Measurements from ENCODE around the gene PARL.

PARL gene

GRCh38 chr3:183896184-183896583 is 11.5 kb upstream of the PARL start:
- DNase-seq (ENCODE audit: extremely low spot score) = no peak
- CTCF ChIA-PET = interaction anchor here (1.0 to 1.5 kb wide), 4 partner anchors 9 to 120 kb away, joined by 3 to 9 read pairs (median 6); partner anchors contain the start of gene PARL
- POLR2A ChIA-PET = no interaction called here
- no peak for TF ChIP-seq FOXK2 (IDR thresholded peaks at IDR 0.05)
- TF ChIP-seq ARNT (IDR thresholded peaks at IDR 0.05) = no peak
- no peak for TF ChIP-seq BHLHE40 (IDR thresholded peaks at IDR 0.05; ENCODE audit: borderline replicate concordance)
- TF ChIP-seq ELF4 (IDR thresholded peaks at IDR 0.05) = no peak
- no peak for TF ChIP-seq CTBP1 (IDR thresholded peaks at IDR 0.05; ENCODE audit: borderline replicate concordance)
- no peak for TF ChIP-seq TARDBP (IDR thresholded peaks at IDR 0.05)
- no peak for TF ChIP-seq SP1 (IDR thresholded peaks at IDR 0.05)
- no peak for TF ChIP-seq L3MBTL2 (conservative IDR thresholded peaks at IDR 0.05)
- no peak for TF ChIP-seq FOXM1 (IDR thresholded peaks at IDR 0.05; ENCODE audit: borderline replicate concordance)
- no peak for TF ChIP-seq ZNF384 (IDR thresholded peaks at IDR 0.05)
- TF ChIP-seq NFRKB (IDR thresholded peaks at IDR 0.05) = no peak
- TF ChIP-seq HDGF (IDR thresholded peaks at IDR 0.05; ENCODE audit: borderline replicate concordance) = no peak
- TF ChIP-seq, protein P1, sequence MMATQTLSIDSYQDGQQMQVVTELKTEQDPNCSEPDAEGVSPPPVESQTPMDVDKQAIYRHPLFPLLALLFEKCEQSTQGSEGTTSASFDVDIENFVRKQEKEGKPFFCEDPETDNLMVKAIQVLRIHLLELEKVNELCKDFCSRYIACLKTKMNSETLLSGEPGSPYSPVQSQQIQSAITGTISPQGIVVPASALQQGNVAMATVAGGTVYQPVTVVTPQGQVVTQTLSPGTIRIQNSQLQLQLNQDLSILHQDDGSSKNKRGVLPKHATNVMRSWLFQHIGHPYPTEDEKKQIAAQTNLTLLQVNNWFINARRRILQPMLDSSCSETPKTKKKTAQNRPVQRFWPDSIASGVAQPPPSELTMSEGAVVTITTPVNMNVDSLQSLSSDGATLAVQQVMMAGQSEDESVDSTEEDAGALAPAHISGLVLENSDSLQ (IDR thresholded peaks at IDR 0.05) = no peak
- no peak for TF ChIP-seq SUZ12 (IDR thresholded peaks at IDR 0.05)
- no peak for TF ChIP-seq LEF1 (IDR thresholded peaks at IDR 0.05; ENCODE audit: borderline replicate concordance)
- no peak for TF ChIP-seq FOXA1 (IDR thresholded peaks at IDR 0.05)

- no peak for DNase-seq (ENCODE audit: extremely low spot score)
- ChIA-PET CTCF (interaction anchor here (0.9 to 1.5 kb wide), 5 partner anchors 8 to 121 kb away, joined by 3 to 9 read pairs (median 6); partner anchors contain the start of gene PARL), POLR2A (no interaction called here)
- TF ChIP-seq LEF1 (IDR thresholded peaks at IDR 0.05; ENCODE audit: borderline replicate concordance) (no peak), SUZ12 (IDR thresholded peaks at IDR 0.05) (no peak), CTBP1 (IDR thresholded peaks at IDR 0.05; ENCODE audit: borderline replicate concordance) (no peak), FOXM1 (IDR thresholded peaks at IDR 0.05; ENCODE audit: borderline replicate concordance) (no peak), BHLHE40 (IDR thresholded peaks at IDR 0.05; ENCODE audit: borderline replicate concordance) (no peak), ZNF384 (IDR thresholded peaks at IDR 0.05) (no peak), FOXA1 (IDR thresholded peaks at IDR 0.05) (no peak), ELF4 (IDR thresholded peaks at IDR 0.05) (no peak), L3MBTL2 (conservative IDR thresholded peaks at IDR 0.05) (no peak), FOXK2 (IDR thresholded peaks at IDR 0.05) (no peak), NFRKB (IDR thresholded peaks at IDR 0.05) (no peak), SP1 (IDR thresholded peaks at IDR 0.05) (no peak), HDGF (IDR thresholded peaks at IDR 0.05; ENCODE audit: borderline replicate concordance) (no peak), TARDBP (IDR thresholded peaks at IDR 0.05) (no peak), ARNT (IDR thresholded peaks at IDR 0.05) (no peak)
- TF ChIP-seq, protein P1 (IDR thresholded peaks at IDR 0.05) = no peak
Measured at GRCh38 chr3:183895774-183896173, 11.1 kb upstream of the PARL start.

GRCh38 chr3:183895296-183895695 is 10.6 kb upstream of the PARL start:
- ChIA-PET POLR2A (no interaction called here), CTCF (interaction anchor here (0.9 to 1.5 kb wide), 5 partner anchors 9 to 121 kb away, joined by 3 to 9 read pairs (median 6); partner anchors contain the start of gene PARL)
- no peak for TF ChIP-seq NFRKB (IDR thresholded peaks at IDR 0.05)
- peak; percentile 98 for TF ChIP-seq ZNF384 (IDR thresholded peaks at IDR 0.05)
- peak; percentile 67 for DNase-seq (ENCODE audit: extremely low spot score)

GRCh38 chr3:183892610-183893214 is 8.0 kb upstream of the PARL start:
- TF ChIP-seq TARDBP (IDR thresholded peaks at IDR 0.05) (no peak), ARNT (IDR thresholded peaks at IDR 0.05) (no peak), ELF4 (IDR thresholded peaks at IDR 0.05) (no peak), SUZ12 (IDR thresholded peaks at IDR 0.05) (no peak), NFRKB (IDR thresholded peaks at IDR 0.05) (no peak), L3MBTL2 (conservative IDR thresholded peaks at IDR 0.05) (no peak), SP1 (IDR thresholded peaks at IDR 0.05) (no peak), FOXA1 (IDR thresholded peaks at IDR 0.05) (no peak), FOXK2 (IDR thresholded peaks at IDR 0.05) (no peak)
- TF ChIP-seq, protein P1 (IDR thresholded peaks at IDR 0.05) = no peak
- ChIA-PET CTCF (no interaction called here), POLR2A (no interaction called here)
- DNase-seq (ENCODE audit: extremely low spot score) = no peak

- TF ChIP-seq TARDBP (IDR thresholded peaks at IDR 0.05) = no peak
- no peak for TF ChIP-seq ELF4 (IDR thresholded peaks at IDR 0.05)
- TF ChIP-seq LEF1 (IDR thresholded peaks at IDR 0.05; ENCODE audit: borderline replicate concordance) = no peak
- no peak for TF ChIP-seq FOXK2 (IDR thresholded peaks at IDR 0.05)
- TF ChIP-seq SP1 (IDR thresholded peaks at IDR 0.05) = no peak
- no peak for TF ChIP-seq CTBP1 (IDR thresholded peaks at IDR 0.05; ENCODE audit: borderline replicate concordance)
- no peak for TF ChIP-seq FOXM1 (IDR thresholded peaks at IDR 0.05; ENCODE audit: borderline replicate concordance)
- no peak for TF ChIP-seq HDGF (IDR thresholded peaks at IDR 0.05; ENCODE audit: borderline replicate concordance)
- no peak for TF ChIP-seq NFRKB (IDR thresholded peaks at IDR 0.05)
- no peak for TF ChIP-seq BHLHE40 (IDR thresholded peaks at IDR 0.05; ENCODE audit: borderline replicate concordance)
- TF ChIP-seq ARNT (IDR thresholded peaks at IDR 0.05) = no peak
- no peak for TF ChIP-seq L3MBTL2 (conservative IDR thresholded peaks at IDR 0.05)
- no peak for TF ChIP-seq FOXA1 (IDR thresholded peaks at IDR 0.05)
- TF ChIP-seq, protein P1 (IDR thresholded peaks at IDR 0.05) = no peak
- CTCF ChIA-PET = interaction anchor here (0.5 to 2.1 kb wide), 4 partner anchors 10 to 403 kb away, joined by 3 to 9 read pairs (median 4); no protein-coding TSS in a partner anchor
- DNase-seq (ENCODE audit: extremely low spot score) = no peak
- POLR2A ChIA-PET = no interaction called here
Measured at GRCh38 chr3:183885766-183886165, 1.1 kb upstream of the PARL start.

Measured in HEK293T (cell line).